IPS-20b (cell line): ENCODE measurements around the gene RRP8.

Experiments used
- H3K27ac ChIP-seq: one replicate; pipeline ENCODE4 v1.5.1; 2013; ENCODE audit warnings: low read length
- H3K27me3 ChIP-seq: 2 replicates; pipeline ENCODE4 v1.6.1; 2013; ENCODE audit warnings: mild to moderate bottlenecking, low read length, inconsistent platforms; ENCODE audit not compliant: insufficient read depth
- H3K36me3 ChIP-seq: 2 replicates; pipeline ENCODE4 v1.6.1; 2013; ENCODE audit warnings: low read depth, mild to moderate bottlenecking, inconsistent platforms, low read length, moderate library complexity; ENCODE audit not compliant: insufficient read depth
- H3K4me1 ChIP-seq: 2 replicates; pipeline ENCODE4 v1.6.1; 2013; ENCODE audit warnings: mild to moderate bottlenecking, control low read depth, inconsistent platforms, low read length, moderate library complexity; ENCODE audit not compliant: insufficient read depth
- H3K4me3 ChIP-seq: 2 replicates; pipeline ENCODE4 v1.5.1; 2013; ENCODE audit warnings: mild to moderate bottlenecking, low read length, inconsistent platforms
- H3K9ac ChIP-seq: 2 replicates; pipeline ENCODE4 v1.6.1; 2013; ENCODE audit warnings: low read depth, mild to moderate bottlenecking, inconsistent platforms, low read length, moderate library complexity
- H3K9me3 ChIP-seq: 2 replicates; pipeline ENCODE4 v1.6.1; 2013; ENCODE audit warnings: mild to moderate bottlenecking, low read depth, low read length, inconsistent platforms; ENCODE audit not compliant: insufficient read depth

Gene RRP8

DNA sequence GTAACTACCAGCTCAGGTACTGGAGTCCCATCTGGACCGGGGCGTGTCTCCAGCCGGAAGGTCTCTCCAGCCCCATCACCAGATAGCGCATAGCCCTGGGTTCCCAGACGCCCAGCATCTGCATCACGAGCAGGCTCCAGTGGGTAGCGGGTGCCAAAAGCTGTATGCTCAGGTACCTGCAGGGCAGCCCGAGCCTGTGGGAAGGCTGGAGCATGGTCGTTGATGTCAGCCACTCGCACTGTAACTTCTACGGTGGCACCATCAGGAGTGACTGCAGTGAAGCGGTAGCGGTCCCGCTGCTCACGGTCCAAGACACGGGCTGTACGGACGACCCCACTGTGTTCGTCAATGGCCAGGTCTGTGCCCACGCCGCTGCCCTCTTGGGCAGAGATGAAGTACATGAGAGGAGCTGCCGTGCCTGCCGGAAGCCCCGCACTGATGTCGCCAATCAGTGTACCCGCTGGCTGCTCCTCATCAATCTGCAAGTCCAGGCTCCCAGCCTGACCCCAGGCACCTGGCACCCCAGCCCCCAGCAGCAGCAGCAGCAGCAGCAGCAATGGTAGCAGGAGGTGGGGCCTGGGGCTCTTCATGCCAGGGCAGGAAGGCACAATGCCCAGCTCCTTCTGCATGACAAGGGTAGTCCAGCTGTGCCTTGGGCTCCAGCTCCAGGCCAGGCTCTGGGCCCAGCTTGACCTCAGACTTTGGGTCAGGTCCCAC lies 37.7 kb upstream of the RRP8 start:
- H3K4me3 ChIP-seq, result no peak overlapping the region
- no peaks in the 10 kb centered on the region for H3K27me3 ChIP-seq
- no peaks in the 10 kb centered on the region for H3K36me3 ChIP-seq
- no peaks in the 10 kb centered on the region for H3K4me1 ChIP-seq
- H3K9ac ChIP-seq, result no peak overlapping the region
- no peak overlapping the region for H3K27ac ChIP-seq
- no peaks in the 10 kb centered on the region for H3K9me3 ChIP-seq

DNA sequence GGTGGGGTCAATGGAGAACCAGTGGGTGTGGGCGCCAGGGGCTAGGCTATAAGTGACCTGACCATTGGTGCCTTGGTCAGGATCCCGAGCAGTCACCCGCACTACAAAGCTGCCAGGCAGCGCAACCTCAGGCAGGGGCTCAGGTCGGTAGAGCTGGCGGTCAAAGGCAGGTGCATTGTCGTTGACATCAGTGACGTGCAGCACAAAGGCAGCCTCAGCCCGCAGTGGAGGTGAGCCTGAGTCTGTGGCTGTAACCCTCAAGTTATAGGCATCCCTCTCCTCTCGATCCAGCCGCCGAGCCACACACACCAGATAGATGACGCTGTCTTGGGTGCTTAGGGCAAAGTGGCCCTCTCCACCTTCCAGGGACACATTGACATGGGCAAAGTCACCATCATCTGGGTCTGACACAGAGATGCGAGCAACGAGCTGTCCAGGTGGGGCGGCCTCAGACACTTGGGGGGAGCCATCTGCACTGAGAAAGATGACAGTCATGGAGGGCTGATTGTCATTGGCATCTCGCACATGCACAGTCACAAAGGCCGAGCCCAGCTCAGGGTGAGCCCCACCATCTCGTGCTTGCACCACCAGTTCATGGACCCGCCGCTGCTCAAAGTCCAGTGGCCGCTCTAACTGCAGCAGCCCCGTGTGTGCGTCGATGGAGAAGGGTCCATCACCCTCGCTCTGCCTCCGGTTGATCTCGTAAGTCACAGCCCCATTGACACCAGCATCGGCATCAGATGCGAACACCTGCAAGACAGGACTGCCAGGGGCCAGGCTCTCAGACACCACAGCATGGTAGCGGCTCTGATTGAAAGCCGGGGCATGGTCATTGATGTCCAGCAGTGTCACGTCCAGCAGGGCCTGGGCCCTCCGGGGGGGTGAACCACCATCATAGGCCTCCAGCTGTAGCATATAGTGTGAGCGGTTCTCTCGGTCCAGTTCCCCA lies 36.9 kb upstream of the RRP8 start:
- H3K36me3 ChIP-seq, result no peaks in the 10 kb centered on the region
- H3K27ac ChIP-seq, result no peak overlapping the region
- no peaks in the 10 kb centered on the region for H3K27me3 ChIP-seq
- no peaks in the 10 kb centered on the region for H3K9me3 ChIP-seq
- H3K4me3 ChIP-seq, result no peak overlapping the region
- no peaks in the 10 kb centered on the region for H3K4me1 ChIP-seq
- H3K9ac ChIP-seq, result no peak overlapping the region

- Histone ChIP-seq H3K4me3 (no peak overlapping the region), H3K4me1 (no peaks in the 10 kb centered on the region), H3K36me3 (peaks cover 2% of the 10 kb centered on the region; the same call in 1 of the 2 replicates), H3K27ac (no peak overlapping the region), H3K9ac (no peak overlapping the region), H3K27me3 (no peaks in the 10 kb centered on the region), H3K9me3 (no peaks in the 10 kb centered on the region)
Observed at GRCh38 chr11:6638429-6638828, 35.0 kb upstream of the RRP8 start.

GRCh38 chr11:6637871-6638270 lies 34.5 kb upstream of the RRP8 start:
- Histone ChIP-seq H3K27ac (no peak overlapping the region), H3K4me3 (no peak overlapping the region), H3K9me3 (no peaks in the 10 kb centered on the region), H3K4me1 (no peaks in the 10 kb centered on the region), H3K36me3 (peaks cover 6% of the 10 kb centered on the region; the same call in 1 of the 2 replicates), H3K27me3 (no peaks in the 10 kb centered on the region), H3K9ac (no peak overlapping the region)

DNA sequence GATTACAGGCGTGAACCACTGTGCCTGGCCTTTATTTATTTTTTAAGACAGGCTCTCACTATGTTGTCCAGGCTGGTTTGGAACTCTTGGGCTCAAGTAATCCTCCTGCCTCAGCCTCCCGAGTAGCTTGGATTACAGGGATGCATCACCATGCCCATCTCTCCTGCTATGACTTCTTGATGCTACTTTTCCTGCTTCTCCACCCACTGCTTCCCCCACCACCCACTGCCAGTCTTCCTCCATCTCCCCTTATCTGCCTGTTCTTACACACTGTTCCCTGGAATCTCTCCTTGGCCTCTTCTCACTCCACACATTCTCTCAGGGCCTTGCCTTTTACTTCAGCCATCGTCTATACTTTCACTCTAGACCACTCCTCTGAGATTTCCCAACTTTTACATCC lies 33.1 kb upstream of the RRP8 start:
- H3K27ac ChIP-seq, result no peak overlapping the region
- no peaks in the 10 kb centered on the region for H3K27me3 ChIP-seq
- H3K9ac ChIP-seq, result no peak overlapping the region
- H3K4me1 ChIP-seq, result no peaks in the 10 kb centered on the region
- H3K9me3 ChIP-seq, result no peaks in the 10 kb centered on the region
- no peak overlapping the region for H3K4me3 ChIP-seq
- H3K36me3 ChIP-seq, result peaks cover 13% of the 10 kb centered on the region; the same call in 1 of the 2 replicates

GRCh38 chr11:6635082-6635932 lies 31.9 kb upstream of the RRP8 start:
- Histone ChIP-seq H3K27ac (no peak overlapping the region), H3K4me1 (no peaks in the 10 kb centered on the region), H3K9me3 (no peaks in the 10 kb centered on the region), H3K9ac (no peak overlapping the region), H3K36me3 (peaks cover 20% of the 10 kb centered on the region; the same call in 1 of the 2 replicates), H3K4me3 (no peak overlapping the region), H3K27me3 (no peaks in the 10 kb centered on the region)

- no peak overlapping the region for H3K27ac ChIP-seq
- no peaks in the 10 kb centered on the region for H3K27me3 ChIP-seq
- no peaks in the 10 kb centered on the region for H3K9me3 ChIP-seq
- H3K4me3 ChIP-seq, result no peak overlapping the region
- no peaks in the 10 kb centered on the region for H3K4me1 ChIP-seq
- H3K9ac ChIP-seq, result no peak overlapping the region
- H3K36me3 ChIP-seq, result peaks cover 20% of the 10 kb centered on the region; the same call in 1 of the 2 replicates
Observed at GRCh38 chr11:6634534-6634933, 31.1 kb upstream of the RRP8 start.

DNA sequence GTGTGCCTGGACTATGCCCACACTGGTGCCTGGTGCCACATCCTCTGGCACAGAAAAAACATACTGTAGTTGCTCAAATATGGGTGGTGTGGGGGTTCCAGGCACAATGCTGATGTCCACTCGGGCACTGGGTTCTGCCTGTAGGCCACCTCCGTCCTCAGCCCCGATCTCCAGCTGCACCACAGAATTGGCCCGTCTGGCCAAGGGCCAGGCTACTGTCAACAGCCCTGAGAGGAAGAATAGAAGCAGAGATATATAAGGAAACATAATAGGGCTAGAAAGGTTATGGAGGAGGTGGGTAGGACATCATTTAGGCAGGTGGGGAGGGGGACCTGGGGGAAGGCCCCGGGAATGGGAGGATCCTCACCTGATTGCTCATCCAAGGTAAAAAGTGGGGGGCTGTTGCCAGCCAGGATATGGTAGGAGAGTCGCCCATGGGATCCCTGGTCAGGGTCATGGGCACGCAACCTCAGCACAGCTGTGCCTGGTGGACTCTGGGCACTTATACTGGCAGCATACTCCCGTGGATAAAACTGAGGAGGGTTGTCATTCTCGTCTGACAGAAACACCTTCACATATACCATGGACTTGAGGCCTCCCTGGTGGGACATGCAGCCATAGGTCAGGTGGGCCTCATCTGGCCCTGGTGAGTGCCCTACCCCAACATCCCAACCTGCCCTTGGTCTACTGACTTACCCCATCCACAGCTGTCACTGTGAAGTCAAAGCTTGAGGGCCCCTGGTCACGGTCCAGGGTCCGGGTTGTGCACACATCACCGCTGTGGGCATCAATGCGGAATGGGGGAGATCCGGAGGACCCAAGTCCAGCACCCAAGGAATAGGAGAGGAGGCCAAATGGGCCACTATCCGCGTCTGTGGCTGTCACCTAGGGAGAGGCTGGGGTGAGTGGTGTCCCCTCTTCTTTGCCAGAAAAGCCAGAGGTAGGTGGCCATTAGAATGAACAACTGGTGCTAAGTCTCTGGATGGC lies 30.3 kb upstream of the RRP8 start:
- Histone ChIP-seq H3K27ac (no peak overlapping the region), H3K36me3 (peaks cover 27% of the 10 kb centered on the region; the same call in 1 of the 2 replicates), H3K4me3 (no peak overlapping the region), H3K4me1 (no peaks in the 10 kb centered on the region), H3K9ac (no peak overlapping the region), H3K9me3 (no peaks in the 10 kb centered on the region), H3K27me3 (no peaks in the 10 kb centered on the region)

GRCh38 chr11:6632116-6633073 lies 29.0 kb upstream of the RRP8 start:
- Histone ChIP-seq H3K4me3 (no peak overlapping the region), H3K27ac (no peak overlapping the region), H3K9me3 (no peaks in the 10 kb centered on the region), H3K9ac (no peak overlapping the region), H3K36me3 (peaks cover 34% of the 10 kb centered on the region; the same call in 1 of the 2 replicates), H3K4me1 (no peaks in the 10 kb centered on the region), H3K27me3 (no peaks in the 10 kb centered on the region)
